ENCODE measurements around the gene CIRBP. TPM values are rescaled to one million over a fixed set of nuclear protein-coding genes. Genes with fewer than 3 reads are reported as not detected.

CIRBP gene
- total and polyA plus RNA-seq, 9 of the 15 experiments (the other 6 are each of a cell fraction or from before 2014, with no cell fraction given) = 20.5 to 327 (median 176) TPM

DNA sequence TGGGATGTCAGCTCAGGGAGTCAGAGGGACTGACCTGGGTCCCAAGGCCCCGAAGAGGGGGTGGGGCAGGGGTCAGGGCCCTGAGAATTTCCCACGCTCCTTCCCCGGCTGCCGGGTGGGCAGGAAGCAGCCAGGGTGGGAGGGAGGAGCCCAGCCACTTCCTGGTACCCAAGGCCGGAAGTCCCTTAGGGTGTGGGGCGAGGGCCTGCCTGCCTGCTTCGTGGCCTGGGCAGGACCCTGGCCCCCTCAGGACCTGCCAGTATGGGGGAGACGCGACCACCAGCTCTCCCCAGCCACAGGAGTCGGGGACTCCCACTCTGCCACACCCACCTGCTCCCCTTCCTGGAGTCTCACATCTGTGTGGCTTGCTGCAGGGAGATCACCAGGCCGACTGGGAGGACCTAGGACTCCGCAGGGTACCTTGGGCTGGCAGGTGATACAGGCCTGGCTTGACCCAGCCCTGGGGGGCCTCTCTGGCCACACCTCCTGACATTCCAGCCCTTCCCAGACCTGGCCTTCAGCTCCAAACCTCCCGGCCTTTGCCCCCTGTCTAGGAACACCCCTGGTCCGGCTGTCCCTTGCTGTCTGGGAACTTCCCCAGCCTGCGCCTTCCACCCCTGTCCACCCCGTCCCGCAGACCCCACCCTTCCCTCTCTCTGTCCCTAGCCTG lies 9.8 kb upstream of the CIRBP start (continued):
- TF ChIP-seq, protein P1, sequence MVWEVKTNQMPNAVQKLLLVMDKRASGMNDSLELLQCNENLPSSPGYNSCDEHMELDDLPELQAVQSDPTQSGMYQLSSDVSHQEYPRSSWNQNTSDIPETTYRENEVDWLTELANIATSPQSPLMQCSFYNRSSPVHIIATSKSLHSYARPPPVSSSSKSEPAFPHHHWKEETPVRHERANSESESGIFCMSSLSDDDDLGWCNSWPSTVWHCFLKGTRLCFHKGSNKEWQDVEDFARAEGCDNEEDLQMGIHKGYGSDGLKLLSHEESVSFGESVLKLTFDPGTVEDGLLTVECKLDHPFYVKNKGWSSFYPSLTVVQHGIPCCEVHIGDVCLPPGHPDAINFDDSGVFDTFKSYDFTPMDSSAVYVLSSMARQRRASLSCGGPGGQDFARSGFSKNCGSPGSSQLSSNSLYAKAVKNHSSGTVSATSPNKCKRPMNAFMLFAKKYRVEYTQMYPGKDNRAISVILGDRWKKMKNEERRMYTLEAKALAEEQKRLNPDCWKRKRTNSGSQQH (CRISPR knock-in tag; IDR thresholded peaks at IDR 0.05) = peak; percentile 91; the same call in 1 of the 2 replicates
- TF ChIP-seq ZNF707 (CRISPR knock-in tag; conservative IDR thresholded peaks at IDR 0.05) (no peak), ILK (tag; IDR thresholded peaks at IDR 0.05; ENCODE audit: borderline replicate concordance, low read depth) (no peak), SP1 (CRISPR knock-in tag; IDR thresholded peaks at IDR 0.05) (peak; percentile 61), ZNF263 (CRISPR knock-in tag; IDR thresholded peaks at IDR 0.05; ENCODE audit: borderline replicate concordance) (peak; percentile 34), SAP30 (IDR thresholded peaks at IDR 0.05; ENCODE audit: borderline replicate concordance, insufficient read depth, low read depth, low read length, poor library complexity, severe bottlenecking) (peak; percentile 65), BACH1 (tag; IDR thresholded peaks at IDR 0.05) (no peak), MAZ (CRISPR knock-in tag; conservative IDR thresholded peaks at IDR 0.05 in 1 of 2, IDR thresholded peaks at IDR 0.05 in 1 of 2) (peak; percentile 22 to 88; a peak in 3 of 4 replicates)

All from K562 (cell line).